ENCODE data around the gene FAM185A.
"Not testable (repeated sequence)": the region's sequence is repeated elsewhere in the genome, so short reads cannot be mapped to it uniquely, and the experiment has no call there.

- TF ChIP-seq, protein P1, sequence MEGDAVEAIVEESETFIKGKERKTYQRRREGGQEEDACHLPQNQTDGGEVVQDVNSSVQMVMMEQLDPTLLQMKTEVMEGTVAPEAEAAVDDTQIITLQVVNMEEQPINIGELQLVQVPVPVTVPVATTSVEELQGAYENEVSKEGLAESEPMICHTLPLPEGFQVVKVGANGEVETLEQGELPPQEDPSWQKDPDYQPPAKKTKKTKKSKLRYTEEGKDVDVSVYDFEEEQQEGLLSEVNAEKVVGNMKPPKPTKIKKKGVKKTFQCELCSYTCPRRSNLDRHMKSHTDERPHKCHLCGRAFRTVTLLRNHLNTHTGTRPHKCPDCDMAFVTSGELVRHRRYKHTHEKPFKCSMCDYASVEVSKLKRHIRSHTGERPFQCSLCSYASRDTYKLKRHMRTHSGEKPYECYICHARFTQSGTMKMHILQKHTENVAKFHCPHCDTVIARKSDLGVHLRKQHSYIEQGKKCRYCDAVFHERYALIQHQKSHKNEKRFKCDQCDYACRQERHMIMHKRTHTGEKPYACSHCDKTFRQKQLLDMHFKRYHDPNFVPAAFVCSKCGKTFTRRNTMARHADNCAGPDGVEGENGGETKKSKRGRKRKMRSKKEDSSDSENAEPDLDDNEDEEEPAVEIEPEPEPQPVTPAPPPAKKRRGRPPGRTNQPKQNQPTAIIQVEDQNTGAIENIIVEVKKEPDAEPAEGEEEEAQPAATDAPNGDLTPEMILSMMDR (IDR thresholded peaks at IDR 0.05; ENCODE audit: low read depth, low read length, poor library complexity, severe bottlenecking) = not testable (repeated sequence)
- not testable (repeated sequence) for TF ChIP-seq EZH2phosphoT487 (IDR thresholded peaks at IDR 0.05; ENCODE audit: borderline replicate concordance, low read length)
Measured at GRCh38 chr7:102713691-102714080, 35.1 kb upstream of the FAM185A start.

Data from DOHH2 (cell line).